Putamen (tissue), 1 donor: ENCODE measurements around the gene NKAIN2.
"Not testable (repeated sequence)": the region's sequence is repeated elsewhere in the genome, so short reads cannot be mapped to it uniquely, and the experiment has no call there.

Experiments
- DNase-seq: peaks from one replicate; pipeline ENCODE4 v3.0.0-alpha.2; 2016; ENCODE audit warnings: low spot score

NKAIN2 gene

GRCh38 chr6:124203101-124203811 is 399.6 kb downstream of the NKAIN2 start:
- DNase-seq, result no peak

DNA sequence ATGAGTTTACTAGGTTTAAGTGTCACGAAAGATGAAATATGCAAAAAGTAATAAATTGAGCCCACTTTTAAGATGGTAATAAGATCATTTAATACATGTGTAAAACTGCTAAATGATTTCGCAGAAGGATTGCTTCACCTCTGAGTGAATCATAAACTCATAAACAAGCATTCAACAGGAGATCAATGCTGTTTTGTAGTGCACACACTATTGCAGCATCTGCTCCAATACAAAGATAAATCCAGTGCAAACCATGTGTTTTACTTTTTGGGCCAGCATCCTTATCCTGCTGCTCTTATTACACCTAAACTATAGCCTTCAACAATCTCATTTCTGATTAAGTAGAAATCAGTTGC is 400.1 kb downstream of the NKAIN2 start:
- DNase-seq, result no peak

- DNase-seq, result no peak
Measured at GRCh38 chr6:124205921-124206320, 402.3 kb downstream of the NKAIN2 start.

- DNase-seq, result no peak
Measured at GRCh38 chr6:124223611-124224345, 420.1 kb downstream of the NKAIN2 start.

GRCh38 chr6:124226396-124226795 is 422.7 kb downstream of the NKAIN2 start:
- DNase-seq, result no peak

DNA sequence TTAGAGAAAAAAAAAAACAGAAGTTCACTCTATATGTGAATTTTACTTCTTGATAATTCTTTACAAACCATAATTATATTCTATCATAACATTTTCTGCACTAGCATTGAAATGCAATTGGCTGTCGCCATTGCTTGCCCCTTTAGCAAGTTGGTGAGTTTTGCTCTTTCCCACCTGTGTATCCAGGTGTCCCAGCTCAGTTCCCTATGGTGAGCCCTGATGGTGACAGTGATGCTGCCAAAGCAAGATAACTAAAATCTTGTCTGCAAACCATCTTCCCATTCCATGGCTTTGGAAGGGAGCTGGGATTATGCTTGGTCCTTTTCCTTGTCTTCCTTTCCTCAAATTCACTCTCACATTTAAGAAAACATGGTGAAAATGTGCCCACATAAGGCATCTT is 429.6 kb downstream of the NKAIN2 start:
- DNase-seq, result no peak

GRCh38 chr6:124234801-124235200 is 431.1 kb downstream of the NKAIN2 start:
- no peak for DNase-seq

DNA sequence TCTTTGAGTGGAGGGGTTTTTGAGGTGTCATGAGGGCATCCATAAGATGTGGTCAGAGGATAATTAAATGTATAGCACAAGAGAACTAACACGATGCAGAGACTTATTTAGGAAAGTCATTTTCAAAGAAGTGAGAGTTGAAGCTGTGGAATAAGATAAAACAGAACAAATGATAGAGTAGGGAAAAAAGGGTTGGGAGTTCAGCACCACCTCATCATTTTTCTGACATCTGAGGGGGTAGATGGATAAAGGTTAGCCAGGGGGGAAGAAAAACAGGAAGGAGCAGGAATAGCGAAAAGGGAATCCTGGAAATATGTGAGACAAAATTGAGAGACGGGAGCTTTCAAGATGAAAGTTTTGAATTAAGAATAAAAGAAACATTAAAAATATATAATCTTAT is 434.2 kb downstream of the NKAIN2 start:
- no peak for DNase-seq

DNA sequence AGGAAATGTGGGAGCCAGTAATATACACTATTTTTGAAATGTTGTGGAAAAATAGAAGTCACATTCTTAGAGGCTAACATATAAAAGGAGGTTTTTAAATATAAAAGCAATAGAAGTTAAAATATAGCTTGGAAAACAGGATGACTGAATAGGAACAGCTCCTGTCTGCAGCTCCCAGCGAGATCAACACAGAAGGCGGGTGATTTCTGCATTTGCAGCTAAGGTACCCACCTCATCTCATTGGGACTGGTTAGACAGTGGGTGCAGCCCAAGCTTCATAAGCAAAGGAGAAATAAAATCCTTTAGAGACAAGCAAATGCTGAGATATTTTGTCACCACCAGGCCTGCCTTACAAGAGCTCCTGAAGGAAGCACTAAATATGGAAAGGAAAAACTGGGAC is 434.7 kb downstream of the NKAIN2 start:
- not testable (repeated sequence) for DNase-seq

DNA sequence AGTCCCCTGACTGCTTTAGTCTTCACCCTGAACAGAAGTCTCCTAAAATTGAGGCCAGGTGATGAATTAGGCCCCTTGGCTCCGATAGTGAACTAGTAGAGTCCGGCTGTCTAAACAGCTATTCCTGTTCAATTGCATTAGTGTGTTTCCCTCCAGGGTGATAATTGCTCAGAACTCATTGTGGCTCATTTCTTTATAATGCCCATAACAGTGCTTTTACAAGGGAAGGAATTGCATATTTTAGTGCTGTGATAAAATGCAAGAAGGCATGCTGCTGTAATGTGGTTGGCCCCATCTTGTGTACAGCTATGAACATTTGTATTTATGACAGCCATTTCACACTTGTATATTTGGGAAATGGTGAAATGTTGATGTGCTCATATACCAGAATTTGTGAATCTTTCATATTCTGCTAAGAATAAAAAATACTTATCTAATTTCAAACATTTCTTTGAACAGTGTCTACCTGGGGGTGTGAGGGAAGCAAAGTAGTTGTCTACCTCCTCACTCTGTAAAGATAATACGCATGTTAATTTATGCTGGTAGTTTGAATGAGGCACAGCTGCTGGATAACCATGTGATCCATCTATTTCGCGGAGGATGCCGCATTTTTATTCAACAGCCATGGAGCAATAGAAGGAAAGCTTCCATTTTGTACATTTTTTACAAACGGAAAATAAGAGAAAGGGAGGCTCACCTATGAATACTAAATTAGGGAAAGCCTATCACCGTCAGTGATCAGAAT is 451.4 kb downstream of the NKAIN2 start:
- peak; percentile 51 for DNase-seq

- DNase-seq, result no peak
Measured at GRCh38 chr6:124260337-124260736, 456.7 kb downstream of the NKAIN2 start.

DNA sequence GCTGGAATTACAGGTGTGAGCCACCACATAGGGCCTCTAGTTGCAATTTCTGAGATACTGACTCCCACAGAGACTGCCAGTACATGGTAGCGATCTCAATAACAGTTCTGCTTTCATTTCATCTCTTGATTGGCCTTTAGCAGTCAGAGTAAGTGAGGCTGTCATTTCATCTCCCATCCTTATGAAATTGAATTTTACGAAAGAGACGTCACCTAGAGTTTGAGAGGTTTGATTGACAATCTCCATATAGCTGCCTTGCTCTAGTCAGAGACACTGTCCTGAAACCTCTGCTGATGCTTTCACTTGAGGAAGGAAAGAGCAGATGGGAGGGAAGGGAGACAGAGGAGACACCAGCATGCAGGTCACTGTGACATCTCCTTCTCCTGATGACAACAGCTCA is 466.1 kb downstream of the NKAIN2 start:
- DNase-seq, result no peak

GRCh38 chr6:124273701-124274100 is 470.0 kb downstream of the NKAIN2 start:
- DNase-seq, result no peak

DNA sequence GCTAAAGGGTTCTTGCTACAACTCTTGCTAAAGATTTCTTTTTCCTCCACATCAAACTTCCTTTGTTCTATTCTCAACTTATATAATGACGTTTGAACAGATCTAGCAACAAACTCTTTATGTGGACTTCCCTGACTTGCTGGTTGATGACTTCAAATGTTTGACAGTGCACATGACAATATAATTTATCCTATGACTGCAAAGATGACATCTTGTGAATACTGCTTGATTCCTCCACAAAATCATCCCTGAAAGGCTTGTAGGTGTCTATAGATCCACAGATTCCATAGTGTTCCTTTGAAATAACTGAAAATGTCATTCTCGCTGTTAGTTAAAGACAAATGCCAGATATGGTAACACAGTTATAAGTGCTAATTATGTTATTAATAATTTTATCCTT is 478.9 kb downstream of the NKAIN2 start:
- peak; percentile 35 for DNase-seq

DNA sequence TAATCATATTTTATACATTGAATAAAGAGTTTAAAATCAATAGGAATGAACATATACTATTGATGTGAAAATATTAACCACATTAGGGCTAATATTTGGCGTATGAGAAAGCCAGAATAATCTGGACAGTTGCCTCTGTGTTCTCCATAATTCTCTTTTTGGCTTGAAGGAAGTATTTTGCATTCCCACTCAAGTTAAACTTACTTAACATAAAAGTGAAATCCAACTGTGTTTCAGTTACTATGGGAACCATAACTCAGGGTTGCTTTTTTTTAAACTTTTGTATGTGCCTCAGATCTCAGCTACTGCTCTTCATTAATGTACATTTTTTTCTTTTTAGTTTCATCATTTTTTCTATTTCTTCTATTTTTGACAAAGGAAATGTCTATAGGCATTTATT is 479.8 kb downstream of the NKAIN2 start:
- DNase-seq, result peak; percentile 32

DNA sequence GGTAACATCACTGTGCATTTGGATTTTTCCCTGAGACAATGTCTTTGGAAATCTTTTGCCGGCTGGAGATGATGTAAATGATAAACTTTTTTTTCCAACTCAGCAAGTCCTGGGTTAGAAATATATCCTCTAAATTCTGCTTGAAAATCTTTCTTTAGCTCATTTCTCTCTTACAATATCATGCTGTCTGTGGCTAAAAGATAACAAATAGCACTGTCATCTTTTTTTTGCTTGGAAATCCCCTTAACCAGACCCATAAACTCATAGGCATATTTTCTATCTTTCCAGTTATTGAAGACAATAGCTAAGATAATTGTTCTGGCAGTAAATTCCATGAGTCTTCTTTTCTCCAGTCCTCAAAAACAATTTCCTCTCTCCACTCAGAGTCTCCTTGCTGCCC is 481.5 kb downstream of the NKAIN2 start:
- no peak for DNase-seq

DNA sequence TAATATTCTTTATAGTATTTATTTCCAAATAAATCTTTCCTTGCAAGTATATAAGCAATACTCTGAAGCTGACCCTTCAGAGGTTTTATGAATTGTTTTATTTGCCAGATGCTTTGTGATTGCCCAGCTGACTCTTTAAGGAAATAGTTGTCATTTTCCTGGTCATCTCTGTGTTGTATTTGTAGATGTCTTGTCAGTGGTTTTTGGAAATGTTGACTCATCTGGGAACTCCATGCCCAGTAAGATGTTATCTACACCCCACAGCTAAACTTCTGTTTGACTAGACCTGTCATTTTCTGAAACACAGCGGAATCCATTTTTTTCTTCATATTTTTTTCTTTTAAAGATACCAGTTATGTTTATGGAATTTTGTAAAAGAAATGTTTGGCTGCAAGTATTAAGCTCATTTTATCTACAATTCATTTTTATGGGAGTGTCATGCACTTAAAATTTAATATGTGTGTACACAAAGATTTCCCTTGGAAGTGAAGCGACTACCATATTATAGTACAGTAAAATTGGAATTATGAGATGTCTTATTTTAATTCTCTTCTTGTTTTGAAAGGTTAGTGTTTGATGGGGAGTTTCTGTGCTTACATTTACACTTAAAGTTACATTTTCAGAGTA is 491.0 kb downstream of the NKAIN2 start:
- DNase-seq, result no peak

DNA sequence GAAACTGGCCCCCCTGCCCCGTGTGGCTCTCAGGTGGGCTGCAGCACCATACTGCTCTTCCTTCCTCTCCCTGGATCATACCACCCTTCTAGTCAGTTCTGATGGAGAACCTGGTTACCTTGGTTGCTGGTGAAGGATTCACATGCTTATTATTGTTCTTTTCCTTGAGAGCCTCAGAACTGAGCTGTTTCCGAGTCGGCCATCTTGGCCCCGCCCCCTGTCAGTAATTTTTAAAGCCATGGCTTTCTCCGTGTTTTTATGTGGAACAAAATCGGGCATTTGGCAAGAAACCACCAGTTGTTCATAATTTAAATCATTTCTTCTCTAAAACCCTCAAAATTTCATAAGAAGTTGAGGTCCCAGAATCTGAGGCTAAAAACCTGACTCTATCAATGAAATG is 493.8 kb downstream of the NKAIN2 start:
- DNase-seq, result no peak

DNA sequence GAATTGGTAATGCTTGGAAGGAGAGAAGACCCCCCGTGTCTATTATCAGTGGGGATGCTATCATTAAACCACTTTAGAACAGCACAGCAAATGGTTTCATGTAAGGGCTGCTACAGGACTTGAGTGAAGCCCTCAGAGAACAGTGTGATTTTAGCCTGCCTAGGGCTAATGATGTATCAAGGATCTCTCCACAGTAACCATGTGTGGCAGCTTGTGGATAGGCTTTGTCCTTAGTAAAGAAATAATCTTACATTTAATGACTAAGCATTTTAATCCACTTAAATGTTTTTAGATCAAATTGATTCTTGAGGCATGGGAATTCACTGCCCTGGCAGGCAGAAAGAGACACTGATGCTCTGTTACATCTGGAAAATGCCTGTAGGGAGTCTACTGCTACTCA is 495.1 kb downstream of the NKAIN2 start:
- DNase-seq, result no peak

DNA sequence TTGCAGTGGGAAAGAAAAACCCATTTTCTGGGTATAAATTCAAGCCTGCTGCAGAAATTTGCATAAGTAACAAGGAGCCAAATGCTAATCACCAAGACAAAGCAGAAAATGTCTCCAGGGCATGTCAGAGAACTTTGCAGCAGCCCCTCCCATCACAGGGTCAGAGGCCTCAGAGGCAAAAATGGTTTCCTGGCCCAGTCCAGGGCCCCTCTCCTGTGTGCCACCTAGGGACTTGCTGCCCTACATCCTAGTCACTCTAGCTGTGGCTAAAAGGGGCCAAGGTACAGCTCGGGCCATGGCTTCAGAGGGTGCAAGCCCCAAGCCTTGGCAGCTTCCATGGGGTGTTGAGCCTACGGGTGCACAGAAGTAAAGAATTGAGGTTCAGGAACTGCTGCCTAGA is 497.2 kb downstream of the NKAIN2 start:
- DNase-seq, result not testable (repeated sequence)

GRCh38 chr6:124303971-124304370 is 500.3 kb downstream of the NKAIN2 start:
- no peak for DNase-seq

DNA sequence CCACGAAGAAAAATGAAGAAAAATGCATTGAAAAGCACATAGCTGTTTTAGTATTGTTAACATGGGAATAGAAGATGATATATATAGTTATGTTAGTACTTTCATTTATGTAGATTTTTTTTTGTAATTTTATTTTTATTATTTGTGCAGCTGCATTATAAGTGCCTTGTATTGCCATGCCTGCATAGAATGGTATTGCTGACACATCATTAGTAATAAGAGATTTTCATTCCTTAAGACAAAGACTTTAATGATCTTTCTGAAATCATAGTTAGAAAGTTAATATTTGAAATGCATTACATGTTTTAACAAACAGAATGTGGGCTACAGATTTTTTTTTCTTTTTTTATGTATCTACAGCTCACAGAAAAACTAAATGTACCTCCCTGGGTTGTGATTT is 506.5 kb downstream of the NKAIN2 start:
- no peak for DNase-seq

DNA sequence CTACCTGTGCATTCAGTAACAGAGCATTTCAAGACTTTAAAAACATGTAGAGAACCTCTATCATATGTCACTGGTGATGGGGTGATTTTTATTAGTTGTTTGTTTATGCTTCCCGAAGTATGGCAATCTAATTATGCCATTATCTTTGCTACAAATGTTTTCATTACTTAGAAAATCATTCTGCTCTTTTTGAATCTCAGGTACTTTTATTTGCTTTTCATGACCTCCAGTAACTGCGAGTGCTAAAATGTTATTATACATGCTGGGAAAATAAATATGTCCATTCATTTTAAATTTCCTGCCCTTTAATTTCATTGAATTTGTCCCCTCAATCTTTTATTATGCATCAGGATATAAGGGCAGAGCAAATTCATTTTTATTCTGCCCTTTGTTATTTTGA is 515.7 kb downstream of the NKAIN2 start:
- no peak for DNase-seq
